ENCODE data around the gene CALML5. TPM values are rescaled to one million over a fixed set of nuclear protein-coding genes. Genes with fewer than 3 reads are reported as not detected.

CALML5 gene
- total and polyA plus RNA-seq, 9 of the 15 experiments (the other 6 are each of a cell fraction or from before 2014, with no cell fraction given), result not detected

DNA sequence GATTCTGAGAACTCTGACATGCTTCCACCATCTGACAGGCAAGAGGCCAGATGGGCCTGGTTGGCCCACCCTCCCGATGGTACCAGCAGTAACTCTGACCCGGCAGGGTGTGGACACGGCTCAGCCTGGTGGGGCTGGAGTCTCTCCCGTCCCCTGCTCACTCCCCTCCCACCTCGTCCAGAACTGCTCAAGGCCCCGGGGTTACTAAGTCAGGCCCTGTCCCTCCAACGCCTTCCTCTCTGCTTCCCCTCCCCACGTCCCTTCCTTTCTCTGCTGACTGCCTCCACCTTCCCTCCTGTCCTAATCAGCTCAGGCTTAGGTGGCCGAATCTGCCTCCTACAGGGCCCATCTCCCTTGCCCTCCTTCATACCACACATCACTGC lies 12.5 kb downstream of the CALML5 start (continued):
- TF ChIP-seq NEUROD1 (IDR thresholded peaks at IDR 0.05; ENCODE audit: borderline replicate concordance, low read depth, low read length, partially characterized antibody), result no peak
- TF ChIP-seq, protein P1, sequence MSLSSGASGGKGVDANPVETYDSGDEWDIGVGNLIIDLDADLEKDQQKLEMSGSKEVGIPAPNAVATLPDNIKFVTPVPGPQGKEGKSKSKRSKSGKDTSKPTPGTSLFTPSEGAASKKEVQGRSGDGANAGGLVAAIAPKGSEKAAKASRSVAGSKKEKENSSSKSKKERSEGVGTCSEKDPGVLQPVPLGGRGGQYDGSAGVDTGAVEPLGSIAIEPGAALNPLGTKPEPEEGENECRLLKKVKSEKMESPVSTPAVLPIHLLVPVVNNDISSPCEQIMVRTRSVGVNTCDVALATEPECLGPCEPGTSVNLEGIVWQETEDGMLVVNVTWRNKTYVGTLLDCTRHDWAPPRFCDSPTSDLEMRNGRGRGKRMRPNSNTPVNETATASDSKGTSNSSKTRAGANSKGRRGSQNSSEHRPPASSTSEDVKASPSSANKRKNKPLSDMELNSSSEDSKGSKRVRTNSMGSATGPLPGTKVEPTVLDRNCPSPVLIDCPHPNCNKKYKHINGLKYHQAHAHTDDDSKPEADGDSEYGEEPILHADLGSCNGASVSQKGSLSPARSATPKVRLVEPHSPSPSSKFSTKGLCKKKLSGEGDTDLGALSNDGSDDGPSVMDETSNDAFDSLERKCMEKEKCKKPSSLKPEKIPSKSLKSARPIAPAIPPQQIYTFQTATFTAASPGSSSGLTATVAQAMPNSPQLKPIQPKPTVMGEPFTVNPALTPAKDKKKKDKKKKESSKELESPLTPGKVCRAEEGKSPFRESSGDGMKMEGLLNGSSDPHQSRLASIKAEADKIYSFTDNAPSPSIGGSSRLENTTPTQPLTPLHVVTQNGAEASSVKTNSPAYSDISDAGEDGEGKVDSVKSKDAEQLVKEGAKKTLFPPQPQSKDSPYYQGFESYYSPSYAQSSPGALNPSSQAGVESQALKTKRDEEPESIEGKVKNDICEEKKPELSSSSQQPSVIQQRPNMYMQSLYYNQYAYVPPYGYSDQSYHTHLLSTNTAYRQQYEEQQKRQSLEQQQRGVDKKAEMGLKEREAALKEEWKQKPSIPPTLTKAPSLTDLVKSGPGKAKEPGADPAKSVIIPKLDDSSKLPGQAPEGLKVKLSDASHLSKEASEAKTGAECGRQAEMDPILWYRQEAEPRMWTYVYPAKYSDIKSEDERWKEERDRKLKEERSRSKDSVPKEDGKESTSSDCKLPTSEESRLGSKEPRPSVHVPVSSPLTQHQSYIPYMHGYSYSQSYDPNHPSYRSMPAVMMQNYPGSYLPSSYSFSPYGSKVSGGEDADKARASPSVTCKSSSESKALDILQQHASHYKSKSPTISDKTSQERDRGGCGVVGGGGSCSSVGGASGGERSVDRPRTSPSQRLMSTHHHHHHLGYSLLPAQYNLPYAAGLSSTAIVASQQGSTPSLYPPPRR (CRISPR knock-in tag; IDR thresholded peaks at IDR 0.05; ENCODE audit: borderline replicate concordance), result no peak
- no peak for TF ChIP-seq ZNF24 (IDR thresholded peaks at IDR 0.05)
- no peak for TF ChIP-seq TAF9B (IDR thresholded peaks at IDR 0.05; ENCODE audit: partially characterized antibody)
- TF ChIP-seq U2AF2 (optimal IDR thresholded peaks at IDR 0.05; ENCODE audit: low read depth, low read length), result no peak
- TF ChIP-seq CBFA2T2 (conservative IDR thresholded peaks at IDR 0.05), result no peak
- no peak for TF ChIP-seq MTA2 (IDR thresholded peaks at IDR 0.05; ENCODE audit: low read depth)
- TF ChIP-seq ZNF140 (CRISPR knock-in tag; IDR thresholded peaks at IDR 0.05), result no peak
- no peak for TF ChIP-seq MEF2A (IDR thresholded peaks at IDR 0.05; ENCODE audit: control insufficient read depth, low read depth, low read length)
- TF ChIP-seq ZBTB26 (CRISPR knock-in tag; IDR thresholded peaks at IDR 0.05), result no peak
- no peak for TF ChIP-seq ARNT (IDR thresholded peaks at IDR 0.05)
- TF ChIP-seq NFXL1 (CRISPR knock-in tag; IDR thresholded peaks at IDR 0.05), result no peak
- TF ChIP-seq DNMT1 (IDR thresholded peaks at IDR 0.05), result no peak
- TF ChIP-seq ZNF274 (IDR thresholded peaks at IDR 0.05; ENCODE audit: borderline replicate concordance, low read depth, low read length), result no peak
- no peak for TF ChIP-seq ARID2 (IDR thresholded peaks at IDR 0.05)
- no peak for TF ChIP-seq SRSF9 (IDR thresholded peaks at IDR 0.05; ENCODE audit: borderline replicate concordance, low read depth, low read length)
- no peak for TF ChIP-seq GTF2A2 (tag; IDR thresholded peaks at IDR 0.05)
- TF ChIP-seq HEY1 (CRISPR knock-in tag; IDR thresholded peaks at IDR 0.05; ENCODE audit: borderline replicate concordance), result no peak
- TF ChIP-seq TOE1 (IDR thresholded peaks at IDR 0.05; ENCODE audit: borderline replicate concordance), result 0 out of 2 replicates have a peak, but pooled peaks have one; percentile 38
- no peak for TF ChIP-seq TOE1 (CRISPR knock-in tag; IDR thresholded peaks at IDR 0.05; ENCODE audit: borderline replicate concordance, low read depth)
- TF ChIP-seq FOXK1 (CRISPR knock-in tag; IDR thresholded peaks at IDR 0.05; ENCODE audit: borderline replicate concordance), result no peak
- TF ChIP-seq RBM17 (IDR thresholded peaks at IDR 0.05; ENCODE audit: borderline replicate concordance, low read depth, low read length), result no peak
- TF ChIP-seq, protein P2, sequence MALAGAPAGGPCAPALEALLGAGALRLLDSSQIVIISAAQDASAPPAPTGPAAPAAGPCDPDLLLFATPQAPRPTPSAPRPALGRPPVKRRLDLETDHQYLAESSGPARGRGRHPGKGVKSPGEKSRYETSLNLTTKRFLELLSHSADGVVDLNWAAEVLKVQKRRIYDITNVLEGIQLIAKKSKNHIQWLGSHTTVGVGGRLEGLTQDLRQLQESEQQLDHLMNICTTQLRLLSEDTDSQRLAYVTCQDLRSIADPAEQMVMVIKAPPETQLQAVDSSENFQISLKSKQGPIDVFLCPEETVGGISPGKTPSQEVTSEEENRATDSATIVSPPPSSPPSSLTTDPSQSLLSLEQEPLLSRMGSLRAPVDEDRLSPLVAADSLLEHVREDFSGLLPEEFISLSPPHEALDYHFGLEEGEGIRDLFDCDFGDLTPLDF (CRISPR knock-in tag; IDR thresholded peaks at IDR 0.05), result no peak
